ENCODE results near the gene RPP25L. TPM values are rescaled to one million over a fixed set of nuclear protein-coding genes. Genes with fewer than 3 reads are reported as not detected.

RPP25L gene
- total and polyA plus RNA-seq, 9 of the 15 experiments (the other 6 are each of a cell fraction or from before 2014, with no cell fraction given), result 16.3 to 43.7 (median 29.0) TPM

GRCh38 chr9:34590381-34591247 is 21.3 kb downstream of the RPP25L start:
- no TSS peak for BruUV-seq (replicated peaks)
- no peak for ATAC-seq

More at GRCh38 chr9:34590381-34591247, 21.3 kb downstream of the RPP25L start:
- Histone ChIP-seq H3K9me1 (ENCODE audit: control insufficient read depth, insufficient read depth, low read length) (no peaks in the 10 kb centered on the region), H3K36me3 (ENCODE audit: control insufficient read depth, insufficient read depth, low read length) (no peaks in the 10 kb centered on the region), H3K79me2 (ENCODE audit: control insufficient read depth, insufficient read depth, low read length) (no peaks in the 10 kb centered on the region), H3K9me3 (replicated peaks; ENCODE audit: control insufficient read depth, insufficient read depth, low read depth, low read length) (no peaks in the 10 kb centered on the region), H3K9ac (ENCODE audit: insufficient read depth in 1 of 2, low read depth in 2 of 2, low read length in 2 of 2) (no peak overlapping the region), H3K27me3 (ENCODE audit: control insufficient read depth in 2 of 2, insufficient read depth in 2 of 2, low read length in 2 of 2) (peaks cover 10 to 52% of the 10 kb centered on the region in 2 experiments), H3K4me3 (no peak overlapping the region), H3K27ac (ENCODE audit: extremely low read depth, low read depth, low read length) (no peak overlapping the region), H4K20me1 (replicated peaks; ENCODE audit: control insufficient read depth, insufficient read depth, low read length) (peaks cover 18% of the 10 kb centered on the region), H3K4me2 (ENCODE audit: insufficient read depth, low read length) (no peak overlapping the region), H2AFZ (ENCODE audit: low read depth, low read length) (no peak overlapping the region), H3K4me1 (replicated peaks in 1 of 2; ENCODE audit: control insufficient read depth in 2 of 2, insufficient read depth in 2 of 2, low read length in 2 of 2) (peaks cover 0 to 34% of the 10 kb centered on the region in 2 experiments; a peak in 2 of 5 replicates)
- peak in 1 of 4 experiments; percentile 27 for DNase-seq (ENCODE audit: extremely low read depth in 1 of 4, low spot score in 3 of 4)
- CTCF ChIA-PET (ENCODE audit: low intra/inter-chr PET ratio), result interaction anchor here (1.2 to 1.8 kb wide), 5 partner anchors 13 to 258 kb away, joined by 3 to 9 read pairs (median 7); no protein-coding TSS in a partner anchor
- POLR2A ChIA-PET, result interaction anchor here (1.0 kb wide), 1 partner anchor 187 kb away, joined by 3 read pairs; no protein-coding TSS in a partner anchor
- FAIRE-seq, result no peak
- WGBS (ENCODE audit: insufficient coverage, low coverage, missing lambda C conversion rate), result 13% methylated on average over 27 of the region's 40 CpGs
- intact Hi-C loops (cut with micrococcal nuclease), result loop anchor here (1.0 to 5.0 kb wide), 4 partner anchors 42 to 188 kb away; no protein-coding TSS in a partner anchor
- TF ChIP-seq BDP1 (IDR thresholded peaks at IDR 0.05; ENCODE audit: insufficient read depth, insufficient read length) (no peak), ZFP36 (IDR thresholded peaks at IDR 0.05; ENCODE audit: low read depth, low read length, partially characterized antibody) (peak; percentile 31), RHOXF2B (CRISPR knock-in tag; conservative IDR thresholded peaks at IDR 0.05) (no peak)
- in situ Hi-C loops (cut with MboI), result no loop called here

All from K562 (cell line).